Heart left ventricle (tissue), 16 donors: ENCODE measurements around the gene IREB2. TPM values are rescaled to one million over a fixed set of nuclear protein-coding genes. Genes with fewer than 3 reads are reported as not detected.
A peak's percentile ranks its signal among the peaks of the same experiment; 100 is the strongest.

Source experiments
- ATAC-seq, 4 donors: fragments of 200-7000 bp; cut with Tn5 transposase; one replicate each; pipeline ENCODE4 v1.9.1; 2020 to 2022; ENCODE audit warnings: moderate library complexity in 4 of 4, mild to moderate bottlenecking in 3 of 4, moderate number of reproducible peaks in 1 of 4
- DNase-seq, 5 donors: peaks; one replicate each; pipeline ENCODE4 v3.0.0-alpha.2; 2020
- H3K27ac ChIP-seq, 12 donors: fragments of 200-600 bp; sonication (generic) in 4 of 12; one replicate each; pipeline versions ENCODE4 v1.5.0 to v1.8.0; 2016 to 2022; ENCODE audit warnings: mild to moderate bottlenecking in 2 of 12
- H3K27me3 ChIP-seq, 9 donors: fragments of 200-600 bp; sonication (generic) in 2 of 9; one replicate each; pipeline versions ENCODE4 v1.5.1 to v1.8.0; 2016 to 2022; ENCODE audit warnings: mild to moderate bottlenecking in 3 of 9
- H3K36me3 ChIP-seq, 9 donors: fragments of 200-600 bp; sonication (generic) in 2 of 9; one replicate each; pipeline versions ENCODE4 v1.5.0 to v1.8.0; 2018 to 2022; ENCODE audit warnings: mild to moderate bottlenecking in 2 of 9
- H3K4me1 ChIP-seq, 12 donors: fragments of 200-600 bp; sonication (generic) in 4 of 12; one replicate each; pipeline versions ENCODE4 v1.5.0 to v1.8.0; 2016 to 2022; ENCODE audit warnings: mild to moderate bottlenecking in 3 of 12
- H3K4me3 ChIP-seq, 12 donors: fragments of 200-600 bp; sonication (generic) in 4 of 12; one replicate each; pipeline versions ENCODE4 v1.5.0 to v1.8.0; 2017 to 2022; ENCODE audit warnings: mild to moderate bottlenecking in 9 of 12, moderate library complexity in 4 of 12
- H3K9me3 ChIP-seq, 12 donors: fragments of 200-600 bp; sonication (generic) in 4 of 12; one replicate each; pipeline versions ENCODE4 v1.5.0 to v1.8.0; 2016 to 2022; ENCODE audit warnings: mild to moderate bottlenecking in 1 of 12
- POLR2A ChIP-seq, 2 donors: fragments of 450-650 bp; IDR thresholded peaks; one replicate each; pipeline ENCODE4 v1.6.1; 2017; ENCODE audit warnings: antibody characterized with exemption in 2 of 2, mild to moderate bottlenecking in 2 of 2, moderate library complexity in 2 of 2
- WGBS, 4 donors: extraction: QIAGEN DNeasy Blood & Tissue Kit in 2 of 4; methylation state at CpG; one replicate each; pipeline versions ENCODE4 v1.1.5 to v1.1.7; 2013 to 2018; 5-methylcytosine and 5-hydroxymethylcytosine counted together
- intact Hi-C, 10 donors: fragments of 100-400 bp; cut with DNase I; formaldehyde crosslinking; loops; one replicate each; pipeline versions ENCODE4 v1.11.1 to v1.14.2; 2022
- polyA plus RNA-seq, 2 donors: library from polyadenylated mRNA; stranded (reverse); fragments of 200-250 nt; gene quantifications; one replicate each; pipeline ENCODE4 v1.2.3, GENCODE V29; 2013
- total RNA-seq, 9 donors: library from RNA; depleted of rRNA in 2 of 9; stranded (reverse); fragments of >200 nt in 2 of 9; fragmentation: NEBNext Ultra II Directional in 3 of 9; extraction: Animal tissue kit (Norgen Biotek cat#: 25700) in 3 of 9; gene quantifications; one replicate each; pipeline versions ENCODE4 v1.1.0 to v1.2.4, GENCODE V29; 2016 to 2023
- TF ChIP-seq, protein P1 (sequence below), 12 donors: fragments of 200-600 bp; sonication (generic) in 4 of 12; IDR thresholded peaks; one replicate each; pipeline versions ENCODE4 v1.5.0 to v1.8.0; 2018 to 2022; ENCODE audit warnings: antibody characterized with exemption in 12 of 12, mild to moderate bottlenecking in 5 of 12
- donor health status: ischemic (EF 13 %, LVEDD 7.1; RV severe dilation, severe dysfunction).
- donor health status: healthy with polysubstance abuse.
- donor health status: DM: no; HTN: yes; CAD: no.
- donor health status: DM: no; HTN: no; CAD: no.
- donor health status: ischemic (EF 25% LVEDD 6.9; RV normal size, moderate dysfunction).
- donor health status: ischemic (EF 25% LVEDD 5.7; RV mildly dilated, moderate dysfunction).
- donor health status: healthy.
- donor health status: DM: yes; HTN: yes; CAD: no.
- donor health status: ischemic (EF 35%, LVEDD 5.7; RV mildly dilated, moderate dysfunction).
- donor health status: nonischemic (EF 11% LVEDD 7.7; RV severe dilation, severe dysfunction).
- donor health status: DM: yes; HTN: yes; CAD: no.
- donor health status: PGD.
- donor health status: ischemic (EF 29% LVEDD 5.4; RV normal size, mild dysfunction).
- donor health status: nonischemic (EF 23%, LVEDD 6.1; RV moderate dilation, normal function).

IREB2 gene
- total and polyA plus RNA-seq, 11 donors, result 6.3 to 50.0 (median 29.5) TPM

DNA sequence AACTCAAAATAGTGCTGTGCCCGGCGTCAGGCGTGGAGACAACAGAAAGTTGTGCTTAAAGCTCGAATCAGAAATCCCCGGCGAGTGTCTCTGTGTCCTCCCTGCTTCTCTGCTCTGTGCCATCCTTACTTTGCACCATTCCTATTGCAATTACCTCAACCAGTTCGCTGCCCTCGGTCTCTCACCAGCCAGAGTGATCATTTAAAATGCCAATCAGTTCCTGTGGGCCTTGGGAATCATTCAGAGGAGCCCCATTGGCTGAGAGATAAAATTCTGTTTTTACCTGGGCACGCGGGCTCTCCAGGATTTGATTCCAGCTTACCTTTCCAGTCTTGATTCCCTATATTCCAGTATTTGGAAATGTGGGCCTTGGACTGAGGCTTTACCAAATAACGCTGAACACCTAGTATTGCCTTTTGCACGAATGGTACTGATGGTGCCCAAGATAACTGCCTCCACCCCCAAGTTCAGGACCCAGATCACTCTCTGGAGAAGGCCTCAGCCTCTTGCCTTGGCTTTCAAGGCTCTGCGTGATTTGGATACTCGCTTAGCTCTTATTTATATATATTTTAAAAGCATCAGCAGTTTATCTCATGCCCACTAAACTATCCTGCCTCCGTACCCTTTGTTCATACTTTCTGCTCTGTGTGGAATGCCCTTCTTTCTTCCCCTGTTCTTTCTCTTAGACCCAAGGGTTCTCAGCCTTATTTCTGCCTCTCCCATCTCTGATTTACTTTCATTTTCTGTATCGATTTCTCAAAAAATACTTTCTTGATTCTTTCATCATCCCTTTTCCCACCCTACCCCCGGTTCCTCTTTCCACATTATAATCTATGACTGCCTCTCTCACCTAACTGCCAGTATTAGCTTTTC lies 103.1 kb downstream of the IREB2 start:
- WGBS, 4 donors, result 4 to 7% (median 5%) methylated on average over 17 of the region's 17 CpGs
- ATAC-seq, result no peak
- intact Hi-C loops, result loop anchor here in 1 of 10 donors (1.0 kb wide), 1 partner anchor 34 kb away; the partner anchor contains the start of gene HYKK

DNA sequence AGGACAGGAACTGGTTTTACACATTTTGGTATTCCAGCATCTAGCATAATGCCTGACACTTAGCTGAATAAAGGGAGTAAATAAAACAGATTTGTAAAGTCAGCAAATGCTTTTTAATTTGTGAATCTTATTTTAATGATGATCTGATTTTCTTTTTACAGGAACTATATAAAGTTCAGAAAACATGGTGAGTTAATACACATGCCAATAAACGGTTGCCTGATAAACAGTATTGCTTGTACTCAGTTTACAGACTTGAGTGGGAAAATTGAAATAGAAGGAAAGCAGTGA lies 103.7 kb downstream of the IREB2 start:
- WGBS, 4 donors, result 28 to 38% (median 34%) methylated on average over 1 of the region's 1 CpG
- Histone ChIP-seq H3K27me3 (no peaks in the 10 kb centered on the region), H3K4me1 (peaks cover 0 to 40% (median 21%) of the 10 kb centered on the region in 12 donors), H3K27ac (peak overlapping the region in 4 of 12 donors; percentile 92 to 99 (median 96)), H3K9me3 (no peaks in the 10 kb centered on the region), H3K36me3 (peaks cover 0 to 50% (median 46%) of the 10 kb centered on the region in 9 donors), H3K4me3 (peak overlapping the region in 10 of 12 donors; percentile 68 to 95 (median 84))
- no peak for DNase-seq
- no peak for ATAC-seq
- no peak for TF ChIP-seq POLR2A (IDR thresholded peaks at IDR 0.05)
- intact Hi-C loops, result no loop called here

More for the DNA sequence above, 103.1 kb downstream of the IREB2 start:
- Histone ChIP-seq H3K4me3 (peak overlapping the region; percentile 61 to 95 (median 83)), H3K4me1 (peaks cover 0 to 40% (median 21%) of the 10 kb centered on the region in 12 donors), H3K27ac (peak overlapping the region; percentile 87 to 99 (median 98)), H3K27me3 (no peaks in the 10 kb centered on the region), H3K36me3 (peaks cover 0 to 45% (median 40%) of the 10 kb centered on the region in 9 donors), H3K9me3 (no peaks in the 10 kb centered on the region)
- TF ChIP-seq, protein P1, sequence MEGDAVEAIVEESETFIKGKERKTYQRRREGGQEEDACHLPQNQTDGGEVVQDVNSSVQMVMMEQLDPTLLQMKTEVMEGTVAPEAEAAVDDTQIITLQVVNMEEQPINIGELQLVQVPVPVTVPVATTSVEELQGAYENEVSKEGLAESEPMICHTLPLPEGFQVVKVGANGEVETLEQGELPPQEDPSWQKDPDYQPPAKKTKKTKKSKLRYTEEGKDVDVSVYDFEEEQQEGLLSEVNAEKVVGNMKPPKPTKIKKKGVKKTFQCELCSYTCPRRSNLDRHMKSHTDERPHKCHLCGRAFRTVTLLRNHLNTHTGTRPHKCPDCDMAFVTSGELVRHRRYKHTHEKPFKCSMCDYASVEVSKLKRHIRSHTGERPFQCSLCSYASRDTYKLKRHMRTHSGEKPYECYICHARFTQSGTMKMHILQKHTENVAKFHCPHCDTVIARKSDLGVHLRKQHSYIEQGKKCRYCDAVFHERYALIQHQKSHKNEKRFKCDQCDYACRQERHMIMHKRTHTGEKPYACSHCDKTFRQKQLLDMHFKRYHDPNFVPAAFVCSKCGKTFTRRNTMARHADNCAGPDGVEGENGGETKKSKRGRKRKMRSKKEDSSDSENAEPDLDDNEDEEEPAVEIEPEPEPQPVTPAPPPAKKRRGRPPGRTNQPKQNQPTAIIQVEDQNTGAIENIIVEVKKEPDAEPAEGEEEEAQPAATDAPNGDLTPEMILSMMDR (IDR thresholded peaks at IDR 0.05), result peak in 2 of 12 donors; percentile 3 to 5
- no peak for TF ChIP-seq POLR2A (IDR thresholded peaks at IDR 0.05)
- no peak for DNase-seq

- TF ChIP-seq, protein P1 (IDR thresholded peaks at IDR 0.05), result no peak
- TF ChIP-seq POLR2A (IDR thresholded peaks at IDR 0.05), result no peak
- H3K27me3 ChIP-seq, result no peaks in the 10 kb centered on the region
- peaks cover 0 to 60% (median 56%) of the 10 kb centered on the region in 9 donors for H3K36me3 ChIP-seq
- no peak for DNase-seq
- ATAC-seq, result no peak
- H3K4me1 ChIP-seq, result peaks cover 0 to 35% (median 19%) of the 10 kb centered on the region in 12 donors
- intact Hi-C loops, result no loop called here
- no peaks in the 10 kb centered on the region for H3K9me3 ChIP-seq
- H3K27ac ChIP-seq, result no peak overlapping the region
- no peak overlapping the region for H3K4me3 ChIP-seq
- whole genome bisulfite sequencing, 4 donors, result 92 to 97% (median 95%) methylated on average over 3 of the region's 3 CpGs
Measured at GRCh38 chr15:78542647-78543046, 104.6 kb downstream of the IREB2 start.

DNA sequence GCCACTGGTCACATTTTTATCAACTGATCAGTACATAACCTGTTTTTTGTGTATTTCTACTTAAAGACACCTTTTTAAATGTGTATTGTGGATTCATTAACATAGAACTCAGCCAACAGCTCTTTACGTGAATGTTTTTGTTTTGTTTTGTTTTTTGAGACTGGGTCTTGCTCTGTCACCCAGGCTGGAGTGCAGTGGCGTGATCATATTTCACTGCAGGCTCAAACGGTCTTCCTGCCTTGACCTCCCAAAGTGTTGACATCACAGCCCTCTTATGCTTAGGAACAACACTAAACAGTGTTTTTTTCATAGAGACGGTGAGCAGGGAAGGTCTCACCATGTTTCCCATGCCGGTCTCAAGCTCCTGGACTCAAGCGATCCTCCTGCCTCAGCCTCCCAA lies 112.2 kb downstream of the IREB2 start:
- no peak for TF ChIP-seq POLR2A (IDR thresholded peaks at IDR 0.05)
- TF ChIP-seq, protein P1 (IDR thresholded peaks at IDR 0.05), result no peak
- ATAC-seq, result no peak
- intact Hi-C loops, result no loop called here
- Histone ChIP-seq H3K27ac (no peak overlapping the region), H3K4me1 (no peaks in the 10 kb centered on the region), H3K27me3 (no peaks in the 10 kb centered on the region), H3K9me3 (no peaks in the 10 kb centered on the region), H3K4me3 (no peak overlapping the region), H3K36me3 (peaks cover 0 to 65% (median 60%) of the 10 kb centered on the region in 9 donors)
- 73 to 80% (median 77%) methylated on average over 6 of the region's 6 CpGs for WGBS, 4 donors
- DNase-seq, result no peak
